Stomach (tissue), 4 donors: ENCODE measurements around the gene STRBP.

Experiments
- CTCF ChIP-seq, 7 experiments: fragments of 450-650 bp in 4 of 7; fragments of 200-600 bp in 3 of 7; sonication (generic) in 3 of 7; IDR thresholded peaks; one replicate each; pipeline ENCODE4 v1.5.1; 2016 to 2019; ENCODE audit warnings: antibody characterized with exemption in 7 of 7, control low read depth in 2 of 7, mild to moderate bottlenecking in 1 of 7
- POLR2A ChIP-seq, 4 donors: fragments of 450-650 bp; IDR thresholded peaks; one replicate each; pipeline ENCODE4 v1.6.1; 2016; ENCODE audit warnings: antibody characterized with exemption in 4 of 4, control low read depth in 2 of 4, mild to moderate bottlenecking in 1 of 4, moderate library complexity in 1 of 4

DNA sequence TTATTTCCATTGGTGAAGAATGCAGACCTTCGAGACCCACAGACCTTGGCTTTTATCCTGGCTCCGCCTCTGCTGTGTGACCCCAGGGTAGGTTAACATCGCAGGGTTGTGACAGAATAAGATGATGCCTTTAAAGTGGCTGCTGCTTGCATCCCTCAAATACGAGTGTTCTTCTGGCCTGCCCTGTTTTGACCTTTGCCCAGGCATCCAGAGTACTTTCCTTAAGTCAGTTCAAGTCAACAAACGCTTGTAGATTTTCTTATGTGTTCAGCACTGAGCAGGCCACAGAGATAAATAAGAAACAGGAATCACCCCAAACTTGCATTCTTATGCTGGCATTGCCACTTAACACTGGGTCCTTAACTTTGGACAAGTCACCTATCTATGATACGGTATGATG lies 184.7 kb downstream of the STRBP start:
- TF ChIP-seq CTCF (IDR thresholded peaks at IDR 0.05) (no peak), POLR2A (IDR thresholded peaks at IDR 0.05) (no peak)
